ENCODE results near the gene LAMA2.

LAMA2 gene

DNA sequence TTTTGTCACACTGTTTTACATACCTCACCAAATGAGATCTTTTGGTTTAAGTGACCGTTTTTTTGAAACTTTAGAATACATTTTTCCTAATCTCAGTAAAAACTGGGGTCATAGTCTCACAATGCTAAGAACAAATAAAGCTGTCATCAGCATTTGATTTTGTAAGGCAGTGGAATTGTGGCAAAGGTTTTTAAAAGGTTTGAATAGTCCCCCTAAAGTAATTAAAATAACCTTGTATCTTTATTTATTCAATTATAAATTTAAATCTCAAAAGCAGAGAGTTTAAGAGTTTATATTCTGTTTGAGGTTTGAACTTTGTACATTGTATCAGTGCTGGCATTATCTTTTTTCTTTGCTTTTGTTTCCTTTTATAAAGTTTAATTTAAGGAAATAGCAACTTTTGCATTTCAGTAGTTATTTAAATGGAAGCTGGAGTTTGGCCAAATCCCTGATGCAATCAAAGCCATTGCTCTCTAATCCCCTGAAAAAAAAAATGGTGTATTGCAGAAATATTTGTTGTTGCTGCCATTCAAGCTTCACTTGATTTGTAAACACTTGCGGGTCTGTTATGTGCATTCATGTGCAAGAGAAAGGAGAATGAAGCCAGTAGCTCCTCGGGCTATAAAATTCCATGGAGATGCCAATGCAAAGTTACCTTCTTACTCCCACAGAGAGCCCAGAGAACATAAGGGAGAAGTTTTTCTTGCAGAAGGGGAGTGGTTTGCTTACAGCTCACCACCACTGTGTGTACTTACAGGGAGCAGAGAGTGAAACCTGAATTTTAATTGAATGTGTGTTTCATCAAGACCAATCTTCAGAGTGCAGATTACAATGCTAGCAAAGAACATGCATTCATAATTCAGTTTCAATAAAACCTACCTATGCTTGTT lies 435.2 kb downstream of the LAMA2 start:
- no peak for DNase-seq (ENCODE audit: low spot score)

DNA sequence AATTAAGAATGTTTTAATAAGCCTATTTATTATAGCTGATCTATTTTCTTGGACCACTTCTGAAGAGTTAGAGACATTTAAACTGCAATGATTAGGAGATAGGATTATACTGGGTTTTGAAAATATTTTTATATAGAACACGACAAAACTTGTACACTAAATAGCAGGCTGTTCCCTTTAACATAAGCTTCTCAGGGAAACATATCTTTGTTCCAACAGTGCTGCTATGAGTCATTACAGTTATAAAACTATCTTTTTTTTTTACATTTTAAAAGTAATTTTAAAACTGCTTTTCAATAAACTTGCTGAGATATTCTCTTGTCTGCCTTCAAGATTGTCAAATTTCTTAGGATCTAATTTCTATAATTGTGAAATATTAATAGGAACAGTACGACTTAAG lies 438.0 kb downstream of the LAMA2 start:
- DNase-seq (ENCODE audit: low spot score), result no peak

DNA sequence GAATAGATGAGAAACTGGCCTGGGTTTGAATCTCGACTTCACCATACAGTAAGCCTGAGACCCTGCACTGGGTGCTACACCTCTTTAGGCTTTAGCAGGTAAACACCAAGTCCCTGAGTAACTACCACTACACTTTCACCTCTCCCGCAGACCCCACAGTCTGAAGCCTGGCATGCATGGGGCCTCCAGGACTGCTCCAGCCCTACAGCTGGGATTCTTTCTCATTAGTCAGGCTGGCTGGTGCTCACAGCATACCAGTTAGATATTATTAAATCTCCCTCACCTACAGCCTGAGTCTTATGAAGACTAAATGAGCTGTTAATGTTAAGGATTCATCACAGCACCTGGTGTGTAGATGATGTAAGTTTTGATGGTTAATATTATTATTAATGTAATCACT lies 438.4 kb downstream of the LAMA2 start:
- no peak for DNase-seq (ENCODE audit: low spot score)

DNA sequence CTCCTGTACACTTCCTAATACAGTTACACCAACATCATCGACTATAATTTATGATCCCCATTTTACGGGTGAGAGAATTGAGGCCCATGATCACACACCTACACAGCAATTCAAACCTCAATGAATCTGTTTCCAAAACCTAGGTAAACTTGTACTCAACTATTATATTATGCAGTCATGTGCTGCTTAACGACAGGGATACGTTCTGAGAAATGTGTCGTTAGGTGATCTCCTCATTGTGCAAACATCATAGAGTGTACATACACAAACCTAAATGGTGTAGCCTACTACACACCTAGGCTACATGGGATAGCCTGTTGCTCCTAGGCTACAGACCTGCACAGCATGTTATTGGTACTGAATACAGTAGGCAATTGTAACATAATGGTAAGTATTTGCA lies 441.4 kb downstream of the LAMA2 start:
- DNase-seq (ENCODE audit: low spot score), result no peak

DNA sequence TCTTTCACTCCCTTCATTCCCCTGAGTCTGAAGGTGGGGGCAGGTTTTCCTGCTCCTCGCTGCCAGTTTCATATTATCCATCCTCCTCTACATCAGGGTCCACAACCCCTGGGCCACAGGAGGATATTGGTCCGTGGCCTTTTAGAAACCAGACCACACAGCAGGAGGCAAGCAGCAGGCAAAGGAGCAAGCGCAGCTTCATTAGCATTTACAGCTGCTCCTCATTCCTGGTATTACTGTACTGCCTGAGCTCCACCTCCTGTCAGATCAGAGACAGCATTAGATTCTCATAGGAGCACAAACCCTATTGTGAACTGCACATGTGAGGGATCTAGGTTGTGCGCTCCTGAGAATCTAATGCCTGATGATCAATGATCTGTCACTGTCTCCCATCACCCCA lies 446.7 kb downstream of the LAMA2 start:
- DNase-seq (ENCODE audit: low spot score), result no peak

DNA sequence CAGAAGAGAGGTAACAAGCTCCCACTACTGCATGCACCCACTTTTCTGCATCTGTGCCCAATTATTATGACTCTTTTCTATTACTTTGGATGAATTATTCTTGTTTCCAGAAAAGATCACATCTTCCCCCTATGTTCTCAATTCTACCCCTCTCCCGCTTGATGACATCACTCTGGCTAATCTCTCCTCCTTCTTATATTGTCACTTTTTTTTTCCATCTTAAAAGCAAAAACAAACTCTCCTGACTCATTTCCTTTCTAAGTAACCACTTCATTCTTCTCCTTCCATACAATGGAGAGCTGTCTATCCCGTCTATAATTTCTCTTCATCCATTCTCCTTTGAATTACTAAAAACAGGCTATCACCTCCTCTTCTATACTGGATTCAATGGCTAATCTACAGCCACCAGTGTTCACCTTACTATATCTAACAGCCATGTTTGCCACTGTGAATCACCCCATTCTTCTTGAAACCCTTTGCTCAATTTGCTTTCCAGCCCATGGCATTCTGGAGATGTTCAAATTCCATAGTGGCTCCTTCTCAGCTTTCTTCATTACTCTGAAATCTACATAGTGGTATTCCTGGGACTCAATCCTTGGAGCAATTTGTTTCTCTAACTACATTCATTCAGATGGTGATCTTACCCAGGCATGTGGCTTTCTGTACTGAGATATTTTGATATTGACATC lies 448.7 kb downstream of the LAMA2 start:
- no peak for DNase-seq (ENCODE audit: low spot score)

DNA sequence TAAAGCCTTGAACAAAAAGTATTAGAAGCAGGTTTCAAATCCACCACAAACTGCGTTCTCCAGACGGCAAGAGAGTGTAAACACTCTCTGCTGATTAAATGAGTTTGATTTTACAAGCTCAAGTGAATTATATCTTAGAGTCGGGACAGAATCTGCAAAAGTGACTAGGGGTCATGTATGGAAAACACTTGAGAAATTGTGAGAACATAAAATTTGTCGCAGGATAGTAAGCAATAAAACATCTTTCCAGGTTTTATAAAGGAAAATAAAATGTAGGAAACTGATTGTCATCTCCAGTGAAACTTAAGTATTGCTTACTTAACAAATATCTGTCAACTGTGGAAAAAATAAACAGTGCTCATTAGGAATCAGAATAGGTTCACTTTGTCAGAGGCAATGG lies 452.9 kb downstream of the LAMA2 start:
- no peak for DNase-seq (ENCODE audit: low spot score)

DNA sequence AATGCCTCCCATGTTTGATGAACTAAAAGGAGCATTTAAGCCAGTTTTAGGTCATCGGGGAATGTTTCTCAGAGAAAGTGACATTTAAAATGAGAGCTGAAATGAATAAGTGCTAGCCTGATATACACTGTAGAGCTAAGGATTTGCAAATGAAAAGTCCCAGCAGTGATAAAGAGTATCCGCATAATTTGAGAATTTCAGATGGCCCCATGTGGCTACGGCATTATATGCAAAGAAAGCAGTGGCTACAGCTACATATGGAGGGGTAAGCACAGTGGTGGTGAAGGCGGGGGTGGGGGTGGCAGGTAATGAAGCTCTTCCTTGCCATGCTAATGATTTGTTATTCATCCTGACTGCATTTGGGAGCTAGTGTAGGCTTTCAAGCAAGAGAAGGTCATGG lies 455.7 kb downstream of the LAMA2 start:
- DNase-seq (ENCODE audit: low spot score), result no peak

DNA sequence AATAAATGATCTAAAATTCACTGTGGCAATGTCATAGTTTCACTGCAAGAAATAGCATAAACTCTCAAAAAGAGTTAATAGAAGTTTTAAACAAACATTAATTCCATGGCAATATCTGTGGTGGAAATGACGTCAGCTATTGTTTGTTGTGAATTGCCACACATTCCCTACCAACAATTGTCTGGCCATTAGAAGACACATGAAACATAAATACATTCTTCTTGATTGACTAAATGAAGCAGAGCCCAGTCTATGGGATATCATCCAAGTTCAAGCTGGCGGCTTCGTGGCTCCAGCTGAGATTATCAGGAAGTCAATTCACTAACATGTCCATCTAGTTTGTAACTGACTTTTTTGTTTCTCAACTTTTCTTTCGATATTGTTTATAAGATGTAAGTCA lies 458.0 kb downstream of the LAMA2 start:
- DNase-seq (ENCODE audit: low spot score), result no peak

DNA sequence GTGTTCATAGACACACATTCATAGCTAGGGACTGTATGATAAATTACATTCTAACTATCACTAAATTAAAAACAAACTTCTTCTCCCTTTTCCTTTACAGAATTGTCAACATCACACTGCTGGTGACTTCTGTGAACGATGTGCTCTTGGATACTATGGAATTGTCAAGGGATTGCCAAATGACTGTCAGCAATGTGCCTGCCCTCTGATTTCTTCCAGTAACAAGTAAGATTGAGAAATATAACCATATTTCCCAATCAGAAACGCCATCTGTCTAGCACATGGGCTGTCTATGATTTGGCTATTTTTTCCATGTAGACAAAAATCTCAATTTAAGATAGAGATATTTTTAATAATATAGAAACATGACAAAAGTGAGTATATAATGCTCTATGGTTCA lies 459.3 kb downstream of the LAMA2 start:
- no peak for DNase-seq (ENCODE audit: low spot score)

DNA sequence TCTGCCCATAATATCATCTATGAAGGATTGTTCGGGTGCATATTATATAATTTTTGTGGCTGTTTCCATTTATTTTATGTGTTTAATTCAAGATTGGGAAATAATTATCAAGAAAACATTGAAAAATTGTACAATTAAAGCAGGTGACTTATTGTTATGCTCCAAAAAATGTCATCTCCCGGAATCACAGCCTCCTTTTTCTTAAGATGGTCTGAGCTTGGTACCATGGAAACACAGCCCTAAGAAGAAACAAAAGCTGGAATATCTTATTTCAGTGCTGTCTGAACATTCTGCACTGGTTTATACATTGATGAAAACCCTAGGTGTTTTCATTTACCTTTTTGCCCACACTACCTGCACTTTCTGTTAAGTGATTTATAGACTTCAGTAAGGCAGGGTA lies 459.9 kb downstream of the LAMA2 start:
- DNase-seq (ENCODE audit: low spot score), result no peak

DNA sequence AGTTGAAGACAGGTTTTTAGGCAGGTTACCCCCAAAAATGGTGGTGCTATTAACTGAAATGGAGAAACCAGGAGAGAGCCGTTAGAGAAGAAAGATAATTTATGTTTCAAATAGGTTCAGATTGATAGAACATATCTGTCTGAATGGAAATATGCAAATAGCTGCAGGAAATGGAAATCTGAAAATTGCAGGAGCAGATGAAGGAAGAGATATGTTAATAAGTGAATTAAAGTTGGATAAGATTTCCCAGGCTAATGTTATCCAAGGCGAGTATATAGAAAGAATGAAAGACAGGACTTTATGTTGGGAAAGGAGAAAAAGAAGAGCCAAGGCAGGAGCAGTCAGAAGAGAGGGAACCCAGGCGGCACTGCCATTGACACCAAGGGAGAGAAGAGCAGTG lies 461.4 kb downstream of the LAMA2 start:
- DNase-seq (ENCODE audit: low spot score), result no peak

DNA sequence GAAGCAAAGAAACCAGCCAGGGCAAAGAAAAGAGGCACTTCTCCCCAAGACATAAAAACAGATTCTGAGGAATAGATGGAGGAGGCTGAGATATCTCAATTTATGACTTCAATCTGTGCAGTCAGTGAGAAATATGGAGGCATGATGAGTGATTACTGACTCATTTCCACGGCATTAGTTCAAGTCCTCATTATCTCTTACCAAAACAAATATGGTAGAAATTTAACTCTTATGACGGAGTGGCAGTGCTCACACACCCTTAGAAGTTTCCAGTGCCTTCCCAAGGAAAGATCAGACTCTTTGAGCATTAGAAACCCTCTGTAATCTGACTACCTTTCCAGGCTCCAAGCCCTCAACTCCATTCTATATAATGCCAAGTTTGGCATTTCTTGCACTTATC lies 463.0 kb downstream of the LAMA2 start:
- no peak for DNase-seq (ENCODE audit: low spot score)

DNA sequence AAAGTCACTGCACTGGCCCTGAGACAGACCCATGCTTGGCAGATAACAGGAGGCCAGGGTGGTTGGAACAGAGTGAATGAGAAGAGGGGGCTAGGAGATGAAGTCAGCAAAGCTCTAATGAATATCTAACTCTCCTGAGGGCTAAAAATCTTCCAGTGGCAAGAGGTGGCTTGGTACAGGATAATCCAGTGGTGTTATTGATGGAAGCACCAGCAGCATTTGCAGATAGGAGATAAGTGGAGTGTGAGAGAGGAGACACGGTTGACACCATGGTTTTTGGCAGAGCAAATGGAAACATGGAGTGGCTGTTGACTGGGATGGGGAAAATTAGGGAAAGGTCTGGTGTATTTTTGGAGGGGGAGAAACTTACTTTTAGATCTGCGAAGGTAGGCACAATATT lies 464.0 kb downstream of the LAMA2 start:
- no peak for DNase-seq (ENCODE audit: low spot score)

DNA sequence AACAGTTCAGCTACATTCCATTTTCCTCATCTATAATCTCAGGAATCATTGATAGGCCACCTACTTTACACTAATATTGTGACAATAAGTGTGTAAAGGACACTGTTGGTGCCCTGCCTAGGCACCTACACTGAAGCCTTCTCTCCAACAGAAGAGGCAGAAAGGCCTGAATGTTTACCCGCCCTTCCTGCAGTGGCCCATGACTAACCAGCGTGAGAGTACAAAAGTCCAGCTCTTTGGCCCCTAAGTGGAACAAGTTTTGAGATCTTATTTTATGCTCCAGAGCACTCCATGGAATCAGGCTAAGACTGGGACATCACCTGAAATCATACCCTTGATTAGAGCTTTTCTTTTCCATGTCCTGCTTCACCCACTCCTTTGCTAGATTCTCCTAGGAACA lies 467.3 kb downstream of the LAMA2 start:
- no peak for DNase-seq (ENCODE audit: low spot score)

DNA sequence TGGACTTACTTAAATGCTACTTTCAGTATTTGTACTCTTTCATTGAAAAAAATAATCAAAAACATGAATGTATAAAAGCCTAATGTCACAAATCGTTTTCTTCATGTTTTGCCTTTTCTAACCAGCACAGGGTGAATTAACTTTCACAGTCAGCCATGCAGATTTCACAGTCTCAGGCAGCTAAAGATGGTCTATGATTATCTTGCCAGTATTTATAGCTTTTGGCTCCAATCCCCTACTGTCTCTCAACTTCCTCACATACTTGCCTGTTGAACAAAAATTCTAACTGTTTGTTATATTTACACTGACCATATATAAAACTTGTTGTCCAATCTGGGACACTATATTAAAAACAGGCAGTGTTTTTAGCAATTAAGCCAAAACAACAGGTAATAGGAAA lies 468.9 kb downstream of the LAMA2 start:
- no peak for DNase-seq (ENCODE audit: low spot score)

DNA sequence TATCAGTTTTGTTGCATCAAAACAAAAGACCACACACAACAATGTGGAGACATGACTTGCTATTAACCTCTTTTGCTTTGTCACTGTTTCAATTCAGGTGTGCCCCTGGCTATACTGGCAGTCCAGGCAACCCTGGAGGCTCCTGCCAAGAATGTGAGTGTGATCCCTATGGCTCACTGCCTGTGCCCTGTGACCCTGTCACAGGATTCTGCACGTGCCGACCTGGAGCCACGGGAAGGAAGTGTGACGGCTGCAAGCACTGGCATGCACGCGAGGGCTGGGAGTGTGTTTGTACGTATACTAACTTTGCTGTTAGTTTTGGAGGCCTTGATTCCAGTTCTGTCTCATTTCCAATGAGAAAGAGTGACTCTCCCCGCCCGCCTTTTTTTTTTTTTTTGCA lies 470.1 kb downstream of the LAMA2 start:
- no peak for DNase-seq (ENCODE audit: low spot score)

DNA sequence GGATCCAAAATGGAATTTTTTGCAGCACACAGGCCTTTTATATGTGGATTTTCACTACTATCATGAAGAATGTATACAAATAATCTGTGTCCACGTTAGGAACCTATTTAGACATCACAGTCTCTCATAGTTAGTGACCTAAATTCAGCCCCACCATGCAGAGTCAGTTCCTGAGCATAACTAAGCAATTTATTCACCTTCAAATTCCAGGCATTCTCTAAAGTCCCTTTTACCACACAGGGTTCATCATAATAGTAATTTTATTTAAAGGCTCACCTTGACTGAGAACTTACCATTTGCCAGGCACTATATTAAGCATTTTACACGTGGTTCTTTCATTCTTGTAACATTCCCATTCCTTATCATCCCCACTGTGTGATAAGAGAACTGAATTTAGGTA lies 473.2 kb downstream of the LAMA2 start:
- no peak for DNase-seq (ENCODE audit: low spot score)

DNA sequence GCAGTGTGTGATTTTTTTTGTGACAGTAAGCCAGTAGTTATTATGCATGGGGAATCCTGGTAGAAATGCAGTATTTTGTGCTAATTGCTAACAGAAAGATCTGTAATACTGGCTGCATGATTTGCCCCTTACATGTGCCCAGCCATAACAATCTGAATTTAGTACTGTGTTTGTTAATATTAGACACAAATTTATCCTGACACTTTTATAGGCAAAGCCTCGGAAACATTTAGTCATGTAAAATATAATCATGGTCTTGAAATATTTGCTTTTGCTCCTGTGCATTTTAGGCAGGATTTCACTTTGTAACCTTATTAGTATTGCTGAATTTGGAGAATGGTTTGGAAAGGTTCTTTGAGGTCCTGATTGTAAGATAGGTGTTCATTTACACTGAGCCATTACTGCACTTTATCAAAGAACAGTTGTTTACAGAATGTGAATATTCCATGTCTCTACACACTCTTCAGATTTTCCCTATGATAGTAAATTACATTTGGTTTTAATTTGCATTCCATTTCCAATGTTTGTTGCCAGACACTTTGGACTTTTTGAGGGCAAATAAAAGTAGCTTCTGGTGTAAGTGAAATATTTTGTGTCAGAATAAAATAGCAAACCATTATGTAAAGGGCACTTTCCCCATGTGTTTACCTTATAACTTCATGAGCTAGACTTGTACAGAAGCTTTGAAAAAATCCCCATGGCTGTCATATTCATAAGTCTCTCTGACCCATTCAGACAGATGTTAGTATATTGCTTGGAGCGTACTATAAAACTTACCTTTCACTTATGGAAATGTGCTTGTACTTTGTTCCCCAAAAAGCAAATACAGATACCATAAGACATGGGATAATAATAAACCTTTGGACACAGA lies 477.1 kb downstream of the LAMA2 start:
- DNase-seq (ENCODE audit: low spot score), result no peak

DNA sequence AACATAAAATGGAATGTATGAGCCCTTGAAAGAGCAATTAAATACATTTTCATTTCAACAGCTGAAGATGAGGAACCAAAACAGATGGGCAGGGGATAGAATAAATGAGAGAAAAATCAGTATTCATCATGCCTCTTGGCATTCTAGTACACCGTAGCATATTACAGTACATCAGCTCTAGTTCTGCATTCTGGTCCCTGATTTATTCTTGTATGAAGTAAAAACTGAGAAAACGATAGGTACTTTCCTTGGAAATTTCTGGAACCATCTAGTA lies 477.7 kb downstream of the LAMA2 start:
- no peak for DNase-seq (ENCODE audit: low spot score)

DNA sequence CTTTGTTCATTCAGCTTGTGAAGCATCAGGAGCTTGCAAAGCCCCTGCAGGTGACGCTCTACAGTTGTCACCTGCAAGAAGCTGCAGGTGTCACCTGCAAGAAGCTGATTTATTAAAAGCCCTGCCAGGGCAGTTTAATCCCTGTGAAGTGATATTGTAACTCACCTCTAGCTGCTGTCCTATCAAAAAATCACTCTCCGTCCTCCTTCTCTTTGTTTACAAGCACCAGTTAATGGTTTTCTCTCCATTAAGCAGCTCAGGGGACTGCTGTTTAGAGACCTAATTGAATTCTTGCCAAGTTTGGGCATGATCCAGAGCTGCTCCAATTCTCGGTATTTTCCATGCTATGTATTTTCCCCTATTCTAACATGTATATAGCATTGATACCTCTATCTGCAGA lies 481.1 kb downstream of the LAMA2 start:
- no peak for DNase-seq (ENCODE audit: low spot score)

DNA sequence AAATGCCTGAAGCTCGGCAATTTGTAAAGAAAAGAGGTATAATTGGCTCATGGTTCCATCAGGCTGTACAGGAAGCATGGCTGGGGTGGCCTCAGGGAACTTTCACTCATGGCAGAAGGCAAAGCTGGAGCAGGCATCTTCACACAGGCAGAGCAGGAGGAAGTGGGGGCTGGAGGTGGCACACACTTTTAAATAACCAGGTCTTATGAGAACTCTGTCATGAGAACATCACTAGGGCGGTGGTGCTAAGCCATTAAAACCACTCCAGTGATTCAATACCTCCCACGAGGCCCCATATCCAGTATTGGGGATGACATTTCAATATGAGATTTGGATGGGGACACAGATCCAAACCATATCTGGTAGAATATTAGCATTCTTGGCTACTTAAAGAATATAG lies 481.8 kb downstream of the LAMA2 start:
- no peak for DNase-seq (ENCODE audit: low spot score)

DNA sequence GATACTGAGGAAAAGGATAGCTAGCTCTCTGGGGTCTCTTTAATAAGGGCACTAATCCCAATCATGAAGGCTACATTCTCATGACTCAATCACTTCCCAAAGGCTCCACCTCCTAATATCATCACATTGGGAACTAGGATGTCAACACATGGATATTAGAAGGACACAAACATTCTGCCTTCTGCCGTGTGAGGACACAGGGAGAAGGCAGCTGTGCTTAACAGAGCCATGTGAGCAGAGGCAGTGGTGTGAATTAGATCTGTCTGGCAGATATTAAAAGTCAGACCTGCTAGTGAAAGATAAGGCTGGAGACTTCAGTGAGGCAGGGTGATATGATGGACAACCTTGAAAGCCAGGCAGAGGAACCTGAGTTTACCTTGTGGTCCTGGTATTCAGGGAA lies 485.1 kb downstream of the LAMA2 start:
- DNase-seq (ENCODE audit: low spot score), result no peak

Data from HuH-7 (cell line).